Kidney epithelial cell (primary cell): Measurements from ENCODE around the gene NSG2. TPM values are rescaled to one million over a fixed set of nuclear protein-coding genes. Genes with fewer than 3 reads are reported as not detected.

Experiments used
- DNase-seq: peaks from one replicate; pipeline ENCODE4 v3.0.0-alpha.2; 2010; ENCODE audit warnings: low read depth
- H3K27me3 ChIP-seq: 2 replicates; pipeline ENCODE4 v1.6.0; 2011; ENCODE audit warnings: low read length; ENCODE audit not compliant: control insufficient read depth, insufficient read depth
- H3K36me3 ChIP-seq: 2 replicates; pipeline ENCODE4 v1.5.1; 2011; ENCODE audit warnings: low read length; ENCODE audit not compliant: control insufficient read depth, insufficient read depth
- H3K4me3 ChIP-seq: 2 replicates; pipeline ENCODE4 v1.5.1; 2011; ENCODE audit warnings: low read depth, mild to moderate bottlenecking, control low read depth, low read length
- total RNA-seq: library from RNA; depleted of rRNA; stranded (reverse); fragments of >200 nt; gene quantifications from 2 replicates; pipeline ENCODE4 v1.2.3, GENCODE V29; 2015
- TF ChIP-seq, protein P1 (sequence below): IDR thresholded peaks from 2 replicates; pipeline ENCODE4 v1.5.1; 2011; ENCODE audit warnings: mild to moderate bottlenecking, moderate library complexity, low read length, control low read depth, inconsistent platforms; ENCODE audit not compliant: insufficient read depth, poor library complexity, severe bottlenecking

NSG2 gene
- total RNA-seq, 1 donor from 2014 or later: not detected

GRCh38 chr5:174120401-174121005 is 75.0 kb downstream of the NSG2 start:
- TF ChIP-seq, protein P1, sequence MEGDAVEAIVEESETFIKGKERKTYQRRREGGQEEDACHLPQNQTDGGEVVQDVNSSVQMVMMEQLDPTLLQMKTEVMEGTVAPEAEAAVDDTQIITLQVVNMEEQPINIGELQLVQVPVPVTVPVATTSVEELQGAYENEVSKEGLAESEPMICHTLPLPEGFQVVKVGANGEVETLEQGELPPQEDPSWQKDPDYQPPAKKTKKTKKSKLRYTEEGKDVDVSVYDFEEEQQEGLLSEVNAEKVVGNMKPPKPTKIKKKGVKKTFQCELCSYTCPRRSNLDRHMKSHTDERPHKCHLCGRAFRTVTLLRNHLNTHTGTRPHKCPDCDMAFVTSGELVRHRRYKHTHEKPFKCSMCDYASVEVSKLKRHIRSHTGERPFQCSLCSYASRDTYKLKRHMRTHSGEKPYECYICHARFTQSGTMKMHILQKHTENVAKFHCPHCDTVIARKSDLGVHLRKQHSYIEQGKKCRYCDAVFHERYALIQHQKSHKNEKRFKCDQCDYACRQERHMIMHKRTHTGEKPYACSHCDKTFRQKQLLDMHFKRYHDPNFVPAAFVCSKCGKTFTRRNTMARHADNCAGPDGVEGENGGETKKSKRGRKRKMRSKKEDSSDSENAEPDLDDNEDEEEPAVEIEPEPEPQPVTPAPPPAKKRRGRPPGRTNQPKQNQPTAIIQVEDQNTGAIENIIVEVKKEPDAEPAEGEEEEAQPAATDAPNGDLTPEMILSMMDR: no peak
- no peaks in the 10 kb centered on the region for H3K27me3 ChIP-seq
- DNase-seq: no peak

GRCh38 chr5:174134545-174134944 is 89.0 kb downstream of the NSG2 start:
- DNase-seq: no peak
- TF ChIP-seq, protein P1: no peak
- Histone ChIP-seq H3K27me3 (no peaks in the 10 kb centered on the region), H3K36me3 (no peaks in the 10 kb centered on the region), H3K4me3 (no peak overlapping the region)

More at GRCh38 chr5:174120401-174121005, 75.0 kb downstream of the NSG2 start:
- Histone ChIP-seq H3K4me3 (no peak overlapping the region), H3K36me3 (no peaks in the 10 kb centered on the region)

DNA sequence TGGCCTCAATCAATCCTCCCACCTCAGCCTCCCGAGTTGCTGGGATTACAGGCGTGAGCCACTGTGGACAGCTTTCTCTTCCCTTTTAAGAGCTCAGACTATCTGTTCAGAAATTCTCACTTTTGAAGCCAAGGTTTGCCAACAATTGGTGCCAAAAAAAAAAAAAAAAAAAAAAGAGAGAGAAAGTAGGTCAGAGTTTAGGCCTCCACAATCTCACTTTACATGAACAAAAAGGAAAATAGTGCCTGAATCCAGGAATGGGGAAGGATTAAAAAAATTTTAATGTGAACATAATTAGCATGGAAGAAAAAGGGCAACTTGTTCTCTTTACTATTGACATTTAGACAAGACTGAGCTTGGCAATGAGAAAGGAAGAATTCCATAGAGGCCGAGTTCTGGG is 94.1 kb downstream of the NSG2 start:
- TF ChIP-seq, protein P1: no peak
- H3K36me3 ChIP-seq: no peaks in the 10 kb centered on the region
- DNase-seq: no peak

DNA sequence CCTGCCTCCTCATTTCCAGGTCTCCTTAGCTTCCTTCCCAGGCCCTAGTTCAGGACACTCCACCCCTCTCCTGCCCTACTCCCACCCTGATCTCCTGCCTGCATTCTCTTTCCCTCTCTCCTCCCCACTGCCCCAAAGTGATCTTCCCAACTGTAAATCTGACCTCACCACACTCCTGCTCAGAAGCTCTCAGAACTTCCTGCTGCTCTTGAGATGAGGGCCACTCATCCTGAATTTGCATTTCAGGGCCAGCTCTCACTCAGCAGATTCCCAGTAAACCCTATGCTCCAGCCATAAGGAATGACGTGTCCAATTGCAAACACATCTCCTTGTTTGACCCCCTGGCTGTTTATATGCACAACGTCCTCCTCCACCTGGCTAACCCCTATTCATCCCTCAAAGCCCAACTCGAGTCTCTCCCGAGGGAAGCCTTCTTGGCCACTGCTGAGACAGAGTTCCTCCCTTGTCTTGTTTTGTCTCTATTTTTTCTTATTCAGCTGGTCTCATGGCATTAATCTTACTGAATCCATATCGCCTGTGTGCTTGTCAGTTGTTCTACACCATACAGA is 95.0 kb downstream of the NSG2 start:
- no peaks in the 10 kb centered on the region for H3K27me3 ChIP-seq
- no peaks in the 10 kb centered on the region for H3K36me3 ChIP-seq
- TF ChIP-seq, protein P1: no peak
- H3K4me3 ChIP-seq: no peak overlapping the region
- no peak for DNase-seq

More for the DNA sequence above, 94.1 kb downstream of the NSG2 start:
- no peaks in the 10 kb centered on the region for H3K27me3 ChIP-seq
- no peak overlapping the region for H3K4me3 ChIP-seq

DNA sequence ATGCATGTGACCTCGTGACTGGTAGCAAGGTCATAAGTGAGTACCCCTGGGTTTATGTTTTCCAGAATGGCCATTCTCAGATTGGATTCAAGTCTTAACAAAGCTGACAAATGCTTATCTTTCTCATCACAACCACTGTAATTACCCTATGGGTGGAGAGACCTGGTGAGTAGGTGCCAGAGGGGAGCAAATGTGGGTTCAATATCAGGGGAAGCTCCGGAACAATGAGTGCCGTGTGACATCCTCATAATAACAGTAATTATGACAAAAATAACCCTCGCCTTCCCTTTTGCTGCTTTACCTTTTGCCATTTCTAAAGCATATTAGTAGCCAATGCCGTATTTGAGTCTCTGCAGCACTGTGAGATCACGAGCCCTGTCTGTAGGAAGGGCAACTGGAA is 95.9 kb downstream of the NSG2 start:
- H3K4me3 ChIP-seq: no peak overlapping the region

More for the DNA sequence above, 95.9 kb downstream of the NSG2 start:
- no peaks in the 10 kb centered on the region for H3K36me3 ChIP-seq
- no peaks in the 10 kb centered on the region for H3K27me3 ChIP-seq
- no peak for DNase-seq
- TF ChIP-seq, protein P1: no peak
